Mucosa of descending colon (tissue), 3 donors: ENCODE measurements around the gene RABGEF1. TPM values are rescaled to one million over a fixed set of nuclear protein-coding genes. Genes with fewer than 3 reads are reported as not detected.
"Not testable (repeated sequence)": the region's sequence is repeated elsewhere in the genome, so short reads cannot be mapped to it uniquely, and the experiment has no call there.

Experiments
- ATAC-seq: fragments of 200-7000 bp; cut with Tn5 transposase; one replicate; pipeline ENCODE4 v1.9.1; 2020; ENCODE audit warnings: mild to moderate bottlenecking, moderate library complexity
- DNase-seq, 3 donors: peaks; one replicate each; pipeline ENCODE4 v3.0.0-alpha.2; 2020
- H3K36me3 ChIP-seq: fragments of 200-600 bp; one replicate; pipeline ENCODE4 v1.8.0; 2021; ENCODE audit warnings: low read depth, mild to moderate bottlenecking
- H3K4me1 ChIP-seq: fragments of 200-600 bp; one replicate; pipeline ENCODE4 v1.8.0; 2021; ENCODE audit warnings: low read depth, mild to moderate bottlenecking
- H3K4me3 ChIP-seq: fragments of 200-600 bp; one replicate; pipeline ENCODE4 v1.8.0; 2021; ENCODE audit warnings: mild to moderate bottlenecking
- H3K9me3 ChIP-seq: fragments of 200-600 bp; one replicate; pipeline ENCODE4 v1.8.0; 2021; ENCODE audit warnings: mild to moderate bottlenecking
- intact Hi-C, 2 donors: fragments of 100-400 bp; cut with DNase I in 1 of 2; cut with micrococcal nuclease in 1 of 2; formaldehyde crosslinking; loops; one replicate each; pipeline versions ENCODE4 v1.11.0 to v1.11.1; 2022; cut with DNase I, micrococcal nuclease
- total RNA-seq, 3 donors: library from RNA; stranded (reverse); fragmentation: NEBNext Ultra II Directional in 2 of 3; extraction: Animal tissue kit (Norgen Biotek cat#: 25700) in 2 of 3; gene quantifications; one replicate each; pipeline versions ENCODE4 v1.2.1 to v1.2.4, GENCODE V29; 2021 to 2023
- TF ChIP-seq, protein P1 (sequence below): fragments of 200-600 bp; IDR thresholded peaks from one replicate; pipeline ENCODE4 v1.8.0; 2022; ENCODE audit warnings: antibody characterized with exemption, mild to moderate bottlenecking
- donor health status: DM: no; HTN: no; CAD: no; lungs with moderate emphysema.
- donor health status: DM: no; HTN: no; CAD: no.
- donor health status: DM: no; HTN: yes; CAD: no.

The RABGEF1 gene
- total RNA-seq, 3 donors from 2014 or later: 25.0 to 31.7 (median 26.9) TPM

DNA sequence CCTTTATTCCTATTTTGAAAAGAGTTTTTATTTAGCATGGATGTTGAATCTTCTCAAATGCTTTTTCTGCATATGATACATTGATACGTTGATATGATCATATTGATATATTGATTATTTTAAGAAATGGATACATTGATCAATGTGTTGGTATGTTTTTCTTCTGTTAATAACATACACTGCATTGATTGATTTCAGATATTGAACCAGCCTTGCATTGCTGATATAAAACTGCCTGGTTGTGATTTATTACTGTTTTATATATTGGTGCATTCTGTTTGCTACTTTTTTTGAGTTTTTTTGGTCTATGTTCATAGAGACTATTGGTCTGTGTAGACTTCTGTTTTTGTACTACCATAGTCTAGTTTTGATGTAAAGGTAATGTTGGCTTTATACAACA is 26.8 kb upstream of the RABGEF1 start:
- intact Hi-C loops: no loop called here
- Histone ChIP-seq H3K4me1 (no peaks in the 10 kb centered on the region), H3K4me3 (no peak overlapping the region), H3K9me3 (no peaks in the 10 kb centered on the region), H3K36me3 (no peaks in the 10 kb centered on the region)
- TF ChIP-seq, protein P1, sequence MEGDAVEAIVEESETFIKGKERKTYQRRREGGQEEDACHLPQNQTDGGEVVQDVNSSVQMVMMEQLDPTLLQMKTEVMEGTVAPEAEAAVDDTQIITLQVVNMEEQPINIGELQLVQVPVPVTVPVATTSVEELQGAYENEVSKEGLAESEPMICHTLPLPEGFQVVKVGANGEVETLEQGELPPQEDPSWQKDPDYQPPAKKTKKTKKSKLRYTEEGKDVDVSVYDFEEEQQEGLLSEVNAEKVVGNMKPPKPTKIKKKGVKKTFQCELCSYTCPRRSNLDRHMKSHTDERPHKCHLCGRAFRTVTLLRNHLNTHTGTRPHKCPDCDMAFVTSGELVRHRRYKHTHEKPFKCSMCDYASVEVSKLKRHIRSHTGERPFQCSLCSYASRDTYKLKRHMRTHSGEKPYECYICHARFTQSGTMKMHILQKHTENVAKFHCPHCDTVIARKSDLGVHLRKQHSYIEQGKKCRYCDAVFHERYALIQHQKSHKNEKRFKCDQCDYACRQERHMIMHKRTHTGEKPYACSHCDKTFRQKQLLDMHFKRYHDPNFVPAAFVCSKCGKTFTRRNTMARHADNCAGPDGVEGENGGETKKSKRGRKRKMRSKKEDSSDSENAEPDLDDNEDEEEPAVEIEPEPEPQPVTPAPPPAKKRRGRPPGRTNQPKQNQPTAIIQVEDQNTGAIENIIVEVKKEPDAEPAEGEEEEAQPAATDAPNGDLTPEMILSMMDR: no peak
- ATAC-seq (no peak), DNase-seq (no peak)

DNA sequence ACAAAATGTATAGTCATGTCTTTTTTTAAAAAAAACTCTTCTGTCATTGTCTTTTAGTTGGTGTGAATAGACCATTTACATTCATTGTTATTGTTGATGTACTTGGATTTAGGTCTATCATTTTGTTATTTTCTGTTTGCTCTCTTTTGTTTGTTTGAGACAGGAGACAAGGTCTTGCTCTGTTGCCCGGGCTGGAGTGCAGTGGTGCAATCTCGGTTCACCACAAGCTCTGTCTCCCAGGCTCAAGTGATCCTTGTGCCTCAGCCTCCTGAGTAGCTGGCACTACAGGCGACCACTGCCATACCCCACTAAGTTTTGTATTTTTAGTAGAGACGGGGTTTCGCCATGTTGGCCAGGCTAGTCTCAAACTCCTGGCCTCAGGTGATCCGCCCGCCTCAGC is 23.9 kb upstream of the RABGEF1 start:
- H3K9me3 ChIP-seq, intact Hi-C loops, DNase-seq, H3K36me3 ChIP-seq, ATAC-seq, H3K4me1 ChIP-seq, H3K4me3 ChIP-seq: not testable (repeated sequence)

DNA sequence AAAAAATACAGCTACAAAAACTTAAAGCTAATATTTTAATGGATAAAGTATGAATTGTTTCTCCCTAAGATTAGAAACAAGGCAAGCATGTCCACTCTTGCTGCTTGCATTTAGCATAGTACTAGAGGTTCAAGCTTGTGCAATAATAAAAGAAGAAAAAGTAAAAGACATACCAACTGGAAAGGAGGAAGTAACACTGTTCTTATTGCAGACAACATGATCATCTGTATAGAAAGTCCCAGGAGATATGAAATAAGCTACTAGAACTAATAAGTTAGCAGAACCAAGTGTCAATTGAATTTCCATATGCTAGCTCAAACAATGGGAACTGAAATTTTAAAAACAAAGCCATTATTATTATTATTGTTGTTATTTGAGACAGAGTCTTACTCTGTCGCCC is 20.0 kb upstream of the RABGEF1 start:
- ATAC-seq (no peak), DNase-seq (no peak)
- TF ChIP-seq, protein P1: no peak
- intact Hi-C loops: no loop called here
- Histone ChIP-seq H3K4me1 (no peaks in the 10 kb centered on the region), H3K4me3 (no peak overlapping the region), H3K36me3 (no peaks in the 10 kb centered on the region), H3K9me3 (peaks cover 16% of the 10 kb centered on the region)

DNA sequence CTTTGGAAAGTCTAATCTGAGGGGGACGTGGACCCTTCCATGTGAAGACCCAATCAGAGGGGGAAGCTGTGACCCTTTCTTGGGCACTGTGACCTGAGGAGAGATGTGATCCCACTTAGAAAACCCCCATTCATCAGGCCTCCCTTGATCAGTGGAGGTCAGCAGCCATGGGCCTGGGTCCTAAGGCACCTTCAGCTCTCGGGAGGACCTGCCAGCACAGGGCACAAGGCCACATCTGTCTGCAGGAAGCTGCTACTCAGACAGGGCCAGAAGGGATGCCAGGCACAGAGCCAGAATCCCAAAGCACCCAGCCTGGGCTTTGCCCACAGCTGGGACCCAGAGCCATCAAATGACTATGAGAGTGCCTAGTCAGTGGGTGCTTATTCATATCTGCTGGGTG is 14.7 kb upstream of the RABGEF1 start:
- Histone ChIP-seq H3K9me3 (peaks cover 16% of the 10 kb centered on the region), H3K4me1 (no peaks in the 10 kb centered on the region), H3K36me3 (no peaks in the 10 kb centered on the region), H3K4me3 (no peak overlapping the region)
- no peak for DNase-seq
- TF ChIP-seq, protein P1: no peak
- no peak for ATAC-seq
- intact Hi-C loops: no loop called here

DNA sequence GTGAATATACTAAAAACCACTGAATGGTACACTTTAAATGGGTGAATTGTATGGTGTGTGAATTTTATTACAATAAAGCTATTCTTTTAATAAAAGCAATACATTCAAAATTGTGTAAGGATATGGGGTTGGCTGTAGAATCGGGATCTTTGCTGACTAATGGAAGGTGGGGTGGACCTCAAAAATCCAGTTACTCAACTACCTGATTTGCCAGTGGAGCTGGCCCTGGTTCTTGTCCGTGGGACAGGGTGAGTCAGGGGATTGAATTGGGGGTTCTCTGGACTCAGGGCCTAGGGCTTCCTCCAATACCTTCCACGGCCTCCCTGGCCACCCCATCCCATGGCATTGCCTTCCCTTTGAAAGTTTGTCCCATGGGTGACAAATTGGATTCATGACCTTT is 13.5 kb upstream of the RABGEF1 start:
- no peaks in the 10 kb centered on the region for H3K36me3 ChIP-seq
- ATAC-seq (no peak), DNase-seq (no peak)
- no peaks in the 10 kb centered on the region for H3K4me1 ChIP-seq
- intact Hi-C loops: no loop called here
- peaks cover 16% of the 10 kb centered on the region for H3K9me3 ChIP-seq
- no peak overlapping the region for H3K4me3 ChIP-seq
- TF ChIP-seq, protein P1: no peak

DNA sequence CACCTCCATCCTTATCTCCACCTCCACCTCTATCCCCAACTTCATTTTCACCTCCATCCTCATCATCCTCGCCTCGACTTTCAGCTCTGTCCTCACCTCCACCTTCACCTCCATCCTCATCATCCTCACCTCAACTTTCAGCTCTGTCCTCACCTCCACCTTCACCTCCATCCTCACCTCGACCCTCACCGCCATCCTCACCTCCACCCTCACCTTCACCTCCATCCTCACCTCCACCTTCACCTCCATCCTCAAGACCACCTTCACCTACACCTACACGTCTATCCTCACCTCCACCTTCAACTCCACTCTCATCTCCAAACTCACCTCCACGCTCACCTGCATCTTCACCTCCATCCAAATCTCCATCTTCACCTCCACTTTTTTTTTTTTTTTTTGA is 12.0 kb upstream of the RABGEF1 start:
- H3K4me3 ChIP-seq: no peak overlapping the region
- H3K9me3 ChIP-seq: peaks cover 14% of the 10 kb centered on the region
- H3K36me3 ChIP-seq: no peaks in the 10 kb centered on the region
- ATAC-seq: no peak
- DNase-seq: no peak
- H3K4me1 ChIP-seq: no peaks in the 10 kb centered on the region
- TF ChIP-seq, protein P1: no peak
- intact Hi-C loops: no loop called here
